Mesendoderm (in vitro differentiated cells): ENCODE results near the gene GBA2.
A peak's percentile ranks its signal among the peaks of the same experiment; 100 is the strongest.

Source experiments
- DNase-seq: peaks from one replicate; pipeline ENCODE4 v3.0.0; 2013
- H2AK5ac ChIP-seq: 2 replicates; pipeline ENCODE4 v1.6.1; 2013; ENCODE audit warnings: low read length, inconsistent platforms
- H2BK120ac ChIP-seq: 2 replicates; pipeline ENCODE4 v1.6.1; 2013; ENCODE audit warnings: low read depth, mild to moderate bottlenecking, low read length, moderate library complexity, mixed read lengths
- H2BK15ac ChIP-seq: replicated peaks from 2 replicates; pipeline ENCODE4 v1.6.1; 2013; ENCODE audit warnings: low read depth, mild to moderate bottlenecking, moderate library complexity
- H2BK5ac ChIP-seq: 2 replicates; pipeline ENCODE4 v1.6.1; 2013; ENCODE audit warnings: low read length, inconsistent platforms
- H3K18ac ChIP-seq: 2 replicates; pipeline ENCODE4 v1.6.1; 2013; ENCODE audit warnings: mild to moderate bottlenecking, low read length, mixed read lengths
- H3K23ac ChIP-seq: one replicate; pipeline ENCODE4 v1.6.1; 2013; ENCODE audit warnings: low read length
- H3K27ac ChIP-seq: 2 replicates; pipeline ENCODE4 v1.5.1; 2013; ENCODE audit warnings: low read depth, mild to moderate bottlenecking, inconsistent platforms, low read length, moderate library complexity
- H3K27me3 ChIP-seq: 2 replicates; pipeline ENCODE4 v1.6.1; 2013; ENCODE audit warnings: low read length, control low read depth, mild to moderate bottlenecking, inconsistent platforms; ENCODE audit not compliant: insufficient read depth, poor library complexity
- H3K36me3 ChIP-seq: 2 replicates; pipeline ENCODE4 v1.6.1; 2013; ENCODE audit warnings: low read length, inconsistent platforms; ENCODE audit not compliant: control insufficient read depth, insufficient read depth
- H3K4ac ChIP-seq: one replicate; pipeline ENCODE4 v1.6.1; 2013; ENCODE audit warnings: low read depth, mild to moderate bottlenecking, low read length, moderate library complexity
- H3K4me1 ChIP-seq: 2 replicates; pipeline ENCODE4 v1.6.1; 2013; ENCODE audit warnings: low read depth, low read length, inconsistent platforms; ENCODE audit not compliant: control insufficient read depth
- H3K4me2 ChIP-seq: 2 replicates; pipeline ENCODE4 v1.6.1; 2013; ENCODE audit warnings: low read length
- H3K4me3 ChIP-seq: 2 replicates; pipeline ENCODE4 v1.5.1; 2013; ENCODE audit warnings: mild to moderate bottlenecking, low read length
- H3K56ac ChIP-seq: one replicate; pipeline ENCODE4 v1.6.1; 2013; ENCODE audit warnings: low read length
- H3K79me1 ChIP-seq: 2 replicates; pipeline ENCODE4 v1.6.1; 2013; ENCODE audit warnings: low read length, inconsistent platforms
- H3K79me2 ChIP-seq: 2 replicates; pipeline ENCODE4 v1.6.1; 2013; ENCODE audit warnings: mild to moderate bottlenecking, low read length; ENCODE audit not compliant: control insufficient read depth, insufficient read depth
- H3K9ac ChIP-seq: 2 replicates; pipeline ENCODE4 v1.6.1; 2013; ENCODE audit warnings: low read length, inconsistent platforms
- H4K5ac ChIP-seq: one replicate; pipeline ENCODE4 v1.6.1; 2013; ENCODE audit warnings: low read length
- H4K8ac ChIP-seq: one replicate; pipeline ENCODE4 v1.6.1; 2013; ENCODE audit warnings: low read depth, mild to moderate bottlenecking, control low read depth, low read length, moderate library complexity
- WGBS: extraction: QIAGEN DNeasy Blood & Tissue Kit; methylation state at CpG from one replicate; pipeline ENCODE4 v1.1.7; 2013; ENCODE audit warnings: low lambda C conversion rate, missing lambda C conversion rate; ENCODE audit not compliant: insufficient coverage; ENCODE audit errors: extremely low coverage; 5-methylcytosine and 5-hydroxymethylcytosine counted together

Gene GBA2

DNA sequence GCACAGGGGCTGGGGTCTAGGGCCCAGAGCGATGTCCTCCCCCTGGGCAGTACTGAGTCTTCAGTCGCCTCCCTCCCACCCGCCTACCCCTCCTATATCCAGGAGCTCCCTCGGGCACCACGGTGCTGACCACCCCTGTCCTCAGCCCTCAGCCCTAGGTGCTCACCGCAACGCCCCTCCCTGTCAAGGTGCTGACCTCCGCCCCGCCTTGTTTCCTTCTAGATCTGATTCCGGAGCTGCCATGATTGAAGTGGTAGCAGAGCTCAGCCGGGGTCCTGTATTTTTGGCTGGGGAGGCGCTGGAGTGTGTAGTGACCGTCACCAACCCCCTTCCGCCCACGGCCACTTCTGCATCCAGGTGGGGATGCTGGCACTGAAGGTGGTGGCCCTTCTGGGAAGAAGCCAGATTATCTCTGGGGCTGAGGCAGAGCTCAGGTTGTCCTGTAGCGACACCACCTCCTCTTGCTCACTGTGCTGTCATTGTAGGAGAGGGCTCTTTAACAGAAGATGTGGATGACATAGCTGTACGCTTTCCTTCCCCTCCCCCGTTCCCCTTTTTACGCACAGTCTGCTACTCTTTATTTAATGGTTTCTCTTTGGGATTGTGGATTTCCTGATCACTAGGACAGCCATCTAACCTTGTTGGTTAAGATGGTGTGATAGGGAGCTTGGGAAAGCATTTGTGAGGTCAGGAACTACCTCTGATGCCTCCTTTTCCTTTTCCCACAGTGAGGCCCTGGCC, 657 bp upstream of the GBA2 start:
- H3K4me3 ChIP-seq = peak overlapping the region; percentile 83
- H4K8ac ChIP-seq = no peak overlapping the region
- H2BK120ac ChIP-seq = no peak overlapping the region
- peaks cover 30% of the 10 kb centered on the region for H3K79me2 ChIP-seq
- peak overlapping the region; percentile 49 for H3K4ac ChIP-seq
- peaks cover 15% of the 10 kb centered on the region for H3K4me1 ChIP-seq
- peak overlapping the region; percentile 33 for H3K27ac ChIP-seq
- no peak overlapping the region for H3K23ac ChIP-seq
- DNase-seq = peak; percentile 59
- no peak overlapping the region for H2BK15ac ChIP-seq
- peak overlapping the region; percentile 96 for H3K56ac ChIP-seq
- H3K4me2 ChIP-seq = peak overlapping the region; percentile 81
- no peak overlapping the region for H3K18ac ChIP-seq
- H3K79me1 ChIP-seq = peaks cover 20% of the 10 kb centered on the region
- H2AK5ac ChIP-seq = no peak overlapping the region
- H3K27me3 ChIP-seq = no peaks in the 10 kb centered on the region
- peak overlapping the region; percentile 83 for H3K9ac ChIP-seq
- H3K36me3 ChIP-seq = no peaks in the 10 kb centered on the region
- WGBS = no CpG with 5 or more reads among the region's 19 CpGs
- H4K5ac ChIP-seq = no peak overlapping the region
- no peak overlapping the region for H2BK5ac ChIP-seq

DNA sequence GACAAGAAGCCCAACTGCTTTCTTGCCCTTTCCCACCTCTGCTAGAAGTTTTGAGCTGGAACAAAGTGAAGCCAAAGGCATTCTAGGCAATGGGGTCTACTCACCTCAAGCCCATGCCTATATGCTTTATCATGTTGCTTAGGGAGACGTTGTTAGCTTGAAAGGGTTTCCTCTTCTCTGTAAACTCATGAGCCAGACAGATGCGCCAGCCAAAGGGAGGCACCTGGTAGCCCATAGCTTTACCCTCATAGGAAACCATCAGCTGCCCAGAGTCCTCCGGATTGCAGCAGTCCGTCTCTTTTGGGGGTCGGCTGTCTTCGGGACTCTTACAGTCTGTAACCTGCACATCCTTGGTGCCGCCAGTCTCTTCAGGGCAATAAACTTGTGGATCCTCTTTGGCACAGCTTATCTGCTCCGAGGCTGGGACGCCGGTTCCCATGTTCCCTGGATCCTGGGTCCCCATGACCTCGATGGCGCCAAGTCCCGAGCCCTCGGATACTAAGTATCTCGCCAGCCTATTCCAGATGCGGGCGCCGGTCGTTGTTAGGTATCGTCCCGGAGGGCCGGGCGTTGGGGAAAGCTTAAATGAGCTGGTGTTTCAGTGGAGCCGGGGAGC, 678 bp downstream of the GBA2 start:
- H4K5ac ChIP-seq = no peak overlapping the region
- peak overlapping the region; percentile 89 for H3K56ac ChIP-seq
- H4K8ac ChIP-seq = no peak overlapping the region
- no CpG with 5 or more reads among the region's 24 CpGs for WGBS
- H3K27me3 ChIP-seq = no peaks in the 10 kb centered on the region
- H3K4ac ChIP-seq = peak overlapping the region; percentile 89
- H3K23ac ChIP-seq = peak overlapping the region; percentile 87
- peak overlapping the region; percentile 83 for H3K9ac ChIP-seq
- no peak overlapping the region for H2BK15ac ChIP-seq
- H3K4me1 ChIP-seq = peaks cover 15% of the 10 kb centered on the region
- H2BK120ac ChIP-seq = no peak overlapping the region
- H3K4me3 ChIP-seq = peak overlapping the region; percentile 92
- H2AK5ac ChIP-seq = no peak overlapping the region
- peaks cover 31% of the 10 kb centered on the region for H3K79me2 ChIP-seq
- no peak for DNase-seq
- peak overlapping the region; percentile 33 for H3K27ac ChIP-seq
- H3K18ac ChIP-seq = peak overlapping the region; percentile 72
- no peak overlapping the region for H2BK5ac ChIP-seq
- H3K36me3 ChIP-seq = peaks cover 9% of the 10 kb centered on the region
- H3K4me2 ChIP-seq = peak overlapping the region; percentile 59
- peaks cover 28% of the 10 kb centered on the region for H3K79me1 ChIP-seq

DNA sequence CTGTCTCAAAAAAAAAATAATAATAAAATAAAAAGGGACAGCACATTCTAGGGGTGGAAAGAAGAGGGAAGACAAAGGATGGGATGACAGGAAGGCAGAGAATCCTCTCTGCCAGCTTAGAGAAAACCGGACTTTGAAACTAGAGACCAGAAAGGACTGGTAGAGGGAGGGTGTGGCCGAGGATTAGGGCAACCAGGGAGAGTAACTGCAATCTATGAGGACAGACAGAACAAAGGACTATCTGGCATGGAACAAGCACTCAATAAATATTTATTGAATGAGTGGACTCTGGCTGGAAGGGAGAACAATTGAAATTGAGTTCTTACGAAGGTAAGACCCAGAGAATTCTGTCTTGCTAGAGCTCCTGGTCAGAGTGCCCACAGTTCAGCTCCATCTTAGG, 2.4 kb downstream of the GBA2 start:
- Histone ChIP-seq H2BK15ac (no peak overlapping the region), H3K4me1 (peaks cover 15% of the 10 kb centered on the region), H3K27me3 (no peaks in the 10 kb centered on the region), H2BK120ac (no peak overlapping the region), H4K8ac (no peak overlapping the region), H2AK5ac (no peak overlapping the region), H3K79me1 (peaks cover 28% of the 10 kb centered on the region), H3K56ac (peak overlapping the region; percentile 31), H3K4me3 (no peak overlapping the region), H3K79me2 (peaks cover 31% of the 10 kb centered on the region), H3K18ac (no peak overlapping the region), H3K4me2 (peak overlapping the region; percentile 59), H3K4ac (no peak overlapping the region), H3K9ac (peak overlapping the region; percentile 83), H3K23ac (no peak overlapping the region), H2BK5ac (no peak overlapping the region), H4K5ac (no peak overlapping the region), H3K27ac (no peak overlapping the region), H3K36me3 (peaks cover 16% of the 10 kb centered on the region)
- WGBS = no CpG with 5 or more reads among the region's 3 CpGs
- DNase-seq = no peak

DNA sequence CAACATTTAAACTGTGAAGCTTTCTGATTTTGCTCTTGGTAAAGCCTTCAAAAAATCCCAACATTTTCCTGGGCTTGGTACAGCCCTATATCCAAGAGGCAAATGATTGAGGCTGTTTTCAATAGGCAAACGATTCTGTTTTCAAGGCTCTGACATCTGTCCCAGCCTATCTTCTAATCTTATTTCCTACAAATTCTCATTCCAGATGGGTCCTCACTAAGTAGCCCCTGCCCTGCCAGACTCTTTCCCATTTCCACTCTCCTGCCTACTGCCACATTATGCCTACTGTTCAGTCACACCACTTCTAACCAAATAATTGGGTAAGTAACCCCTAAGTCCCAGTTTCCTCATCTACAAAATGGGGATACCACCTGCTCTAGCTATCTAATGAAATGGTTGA, 3.5 kb downstream of the GBA2 start:
- H3K27ac ChIP-seq = no peak overlapping the region
- no peak overlapping the region for H3K4me2 ChIP-seq
- H3K56ac ChIP-seq = no peak overlapping the region
- no peaks in the 10 kb centered on the region for H3K27me3 ChIP-seq
- H3K9ac ChIP-seq = no peak overlapping the region
- no peak overlapping the region for H3K18ac ChIP-seq
- no peak overlapping the region for H3K4ac ChIP-seq
- H3K79me1 ChIP-seq = peaks cover 28% of the 10 kb centered on the region
- H3K4me3 ChIP-seq = no peak overlapping the region
- no CpG with 5 or more reads among the region's 1 CpG for WGBS
- H4K5ac ChIP-seq = no peak overlapping the region
- no peak overlapping the region for H3K23ac ChIP-seq
- H3K36me3 ChIP-seq = peaks cover 16% of the 10 kb centered on the region
- peaks cover 31% of the 10 kb centered on the region for H3K79me2 ChIP-seq
- no peak for DNase-seq
- H2BK15ac ChIP-seq = no peak overlapping the region
- no peak overlapping the region for H2AK5ac ChIP-seq
- H4K8ac ChIP-seq = no peak overlapping the region
- H3K4me1 ChIP-seq = peaks cover 15% of the 10 kb centered on the region
- H2BK120ac ChIP-seq = no peak overlapping the region
- no peak overlapping the region for H2BK5ac ChIP-seq

DNA sequence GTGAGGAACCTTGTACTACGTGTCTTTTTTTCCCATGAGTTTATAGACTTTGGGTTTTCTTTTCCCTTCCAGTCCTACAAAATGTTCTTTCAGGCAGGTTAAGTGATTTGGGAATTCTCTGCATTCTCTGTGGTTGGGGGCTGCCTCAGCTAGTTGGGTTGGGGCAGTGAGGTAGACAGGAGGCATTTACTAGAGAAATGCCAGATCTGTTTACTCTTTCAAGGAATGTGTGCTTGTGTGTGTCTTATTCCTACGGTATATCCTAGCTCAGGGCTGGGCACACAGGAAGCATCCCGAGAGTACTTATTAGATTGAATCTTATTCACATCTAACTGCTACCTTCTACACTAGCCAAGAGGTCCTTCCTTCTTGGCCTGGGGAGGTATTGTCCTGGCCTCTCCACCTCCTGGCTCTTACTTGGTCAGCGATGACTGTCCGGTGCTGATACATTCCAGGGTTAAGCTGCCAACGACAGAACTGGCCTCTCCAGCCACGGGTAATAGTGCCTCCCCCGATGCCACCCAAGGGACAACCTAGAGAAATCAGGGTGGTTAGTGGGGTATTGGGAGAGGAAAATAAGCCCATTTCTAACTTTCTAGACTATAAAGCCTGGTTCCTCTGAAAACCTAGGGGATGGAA, 5.0 kb downstream of the GBA2 start:
- no peak overlapping the region for H3K9ac ChIP-seq
- no peak overlapping the region for H3K4me2 ChIP-seq
- peaks cover 24% of the 10 kb centered on the region for H3K79me1 ChIP-seq
- H3K4me3 ChIP-seq = no peak overlapping the region
- no peak overlapping the region for H2BK15ac ChIP-seq
- H3K79me2 ChIP-seq = peaks cover 31% of the 10 kb centered on the region
- H3K23ac ChIP-seq = no peak overlapping the region
- H3K56ac ChIP-seq = no peak overlapping the region
- no peak overlapping the region for H4K8ac ChIP-seq
- H3K4ac ChIP-seq = no peak overlapping the region
- H3K36me3 ChIP-seq = peaks cover 22% of the 10 kb centered on the region
- H3K18ac ChIP-seq = no peak overlapping the region
- H2BK5ac ChIP-seq = no peak overlapping the region
- no peak for DNase-seq
- H2AK5ac ChIP-seq = no peak overlapping the region
- H2BK120ac ChIP-seq = no peak overlapping the region
- H4K5ac ChIP-seq = no peak overlapping the region
- WGBS = no CpG with 5 or more reads among the region's 8 CpGs
- no peaks in the 10 kb centered on the region for H3K27me3 ChIP-seq
- H3K27ac ChIP-seq = no peak overlapping the region
- H3K4me1 ChIP-seq = peaks cover 12% of the 10 kb centered on the region
